Neural cell (in vitro differentiated cells): Measurements from ENCODE around the gene YPEL5. TPM values are rescaled to one million over a fixed set of nuclear protein-coding genes. Genes with fewer than 3 reads are reported as not detected.
"Not testable (repeated sequence)": the region's sequence is repeated elsewhere in the genome, so short reads cannot be mapped to it uniquely, and the experiment has no call there.

Source experiments
- H2AFZ ChIP-seq: fragments of 200-600, 300-800 bp; sonication (generic), shearing (Covaris generic); 2 replicates; pipeline ENCODE4 v1.6.0; 2014; ENCODE audit warnings: low read depth, mild to moderate bottlenecking, antibody characterized with exemption, low read length, moderate library complexity
- H3F3A ChIP-seq: fragments of 200-600 bp; shearing (Covaris generic); 2 replicates; pipeline ENCODE4 v1.6.1; 2016; ENCODE audit warnings: mild to moderate bottlenecking, moderate library complexity, mixed read lengths, antibody characterized with exemption, low read length; ENCODE audit not compliant: insufficient read depth, poor library complexity, severe bottlenecking
- H3K27ac ChIP-seq: fragments of 200-600, 300-800 bp; sonication (generic), shearing (Covaris generic); 2 replicates; pipeline ENCODE4 v1.5.1; 2014; ENCODE audit warnings: mild to moderate bottlenecking, low read length, moderate library complexity
- H3K27me3 ChIP-seq: fragments of 300-800, 200-600 bp; sonication (generic), shearing (Covaris generic); 2 replicates; pipeline ENCODE4 v1.6.0; 2014; ENCODE audit warnings: mild to moderate bottlenecking, low read depth, low read length, moderate library complexity; ENCODE audit not compliant: insufficient read depth
- H3K36me3 ChIP-seq: fragments of 300-800, 200-600 bp; sonication (generic), shearing (Covaris generic); 2 replicates; pipeline ENCODE4 v1.5.1; 2014; ENCODE audit warnings: mild to moderate bottlenecking, antibody characterized with exemption, low read length, moderate library complexity; ENCODE audit not compliant: insufficient read depth
- H3K4me2 ChIP-seq: fragments of 300-800, 200-600 bp; sonication (generic), shearing (Covaris generic); 2 replicates; pipeline ENCODE4 v1.6.0; 2014; ENCODE audit warnings: mild to moderate bottlenecking, low read length
- H3K4me3 ChIP-seq: fragments of 300-800, 200-600 bp; sonication (generic), shearing (Covaris generic); 2 replicates; pipeline ENCODE4 v1.5.1; 2014; ENCODE audit warnings: mild to moderate bottlenecking, low read length, moderate library complexity
- H3K79me2 ChIP-seq: fragments of 200-600 bp; shearing (Covaris generic); replicated peaks from 2 replicates; pipeline ENCODE4 v1.6.0; 2014; ENCODE audit warnings: mild to moderate bottlenecking, low read length, moderate library complexity; ENCODE audit not compliant: insufficient read depth
- H3K9ac ChIP-seq: fragments of 300-800, 200-600 bp; sonication (generic), shearing (Covaris generic); 2 replicates; pipeline ENCODE4 v1.6.1; 2016; ENCODE audit warnings: mild to moderate bottlenecking, low read length, mixed read lengths
- H3K9me2 ChIP-seq: fragments of 200-600 bp; shearing (Covaris generic); 2 replicates; pipeline ENCODE4 v1.6.1; 2016; ENCODE audit warnings: mild to moderate bottlenecking, low read length, mixed read lengths; ENCODE audit not compliant: insufficient read depth
- H3K9me3 ChIP-seq: fragments of 200-600, 300-800 bp; sonication (generic), shearing (Covaris generic); 2 replicates; pipeline ENCODE4 v1.6.1; 2016; ENCODE audit warnings: mild to moderate bottlenecking, mixed run types, low read length, moderate library complexity, mixed read lengths
- H4K20me1 ChIP-seq: fragments of 200-600 bp; shearing (Covaris generic); 2 replicates; pipeline ENCODE4 v1.6.1; 2016; ENCODE audit warnings: mild to moderate bottlenecking, mixed run types; ENCODE audit not compliant: insufficient read depth
- EP300 ChIP-seq: fragments of 450-650 bp; conservative IDR thresholded peaks from 2 replicates; pipeline ENCODE4 v1.6.1; 2014; ENCODE audit warnings: antibody characterized with exemption, mild to moderate bottlenecking, moderate library complexity; ENCODE audit not compliant: poor library complexity, severe bottlenecking
- EZH2 ChIP-seq: fragments of 200-600, 300-800 bp; shearing (Covaris generic), sonication (generic); IDR thresholded peaks from 2 replicates; pipeline ENCODE4 v1.6.1; 2014; ENCODE audit warnings: antibody characterized with exemption, low read length, borderline replicate concordance, mild to moderate bottlenecking; ENCODE audit not compliant: insufficient read depth, poor library complexity, severe bottlenecking
- MXI1 ChIP-seq: fragments of 450-650 bp; conservative IDR thresholded peaks from 2 replicates; pipeline ENCODE4 v1.6.1; 2014; ENCODE audit warnings: antibody characterized with exemption, mild to moderate bottlenecking; ENCODE audit not compliant: poor library complexity, severe bottlenecking
- POLR2AphosphoS5 ChIP-seq: IDR thresholded peaks from 2 replicates; pipeline ENCODE4 v1.6.1; 2012
- RAD21 ChIP-seq: fragments of 450-650 bp; conservative IDR thresholded peaks from 2 replicates; pipeline ENCODE4 v1.6.1; 2014; ENCODE audit warnings: antibody characterized with exemption, mild to moderate bottlenecking, moderate library complexity
- SMC3 ChIP-seq: fragments of 450-650 bp; conservative IDR thresholded peaks from 2 replicates; pipeline ENCODE4 v1.6.1; 2014; ENCODE audit warnings: antibody characterized with exemption, mild to moderate bottlenecking, moderate library complexity; ENCODE audit not compliant: poor library complexity
- TAF1 ChIP-seq: IDR thresholded peaks from 2 replicates; pipeline ENCODE4 v1.6.1; 2012; ENCODE audit warnings: low read depth
- polyA plus RNA-seq: library from polyadenylated mRNA; depleted of rRNA; stranded (reverse); fragments of >200 nt; gene quantifications from 2 replicates; pipeline ENCODE4 v1.2.3, GENCODE V29; 2014
- TF ChIP-seq, protein P1 (sequence below): fragments of 450-650 bp; IDR thresholded peaks from 2 replicates; pipeline ENCODE4 v1.5.1; 2014; ENCODE audit warnings: antibody characterized with exemption, mild to moderate bottlenecking, moderate library complexity; ENCODE audit not compliant: poor library complexity, severe bottlenecking
- TF ChIP-seq, protein P2 (sequence below): IDR thresholded peaks from 2 replicates; pipeline ENCODE4 v1.6.1; 2012; ENCODE audit warnings: borderline replicate concordance

The YPEL5 gene
- polyA plus RNA-seq, 1 donor from 2014 or later: 130 TPM

DNA sequence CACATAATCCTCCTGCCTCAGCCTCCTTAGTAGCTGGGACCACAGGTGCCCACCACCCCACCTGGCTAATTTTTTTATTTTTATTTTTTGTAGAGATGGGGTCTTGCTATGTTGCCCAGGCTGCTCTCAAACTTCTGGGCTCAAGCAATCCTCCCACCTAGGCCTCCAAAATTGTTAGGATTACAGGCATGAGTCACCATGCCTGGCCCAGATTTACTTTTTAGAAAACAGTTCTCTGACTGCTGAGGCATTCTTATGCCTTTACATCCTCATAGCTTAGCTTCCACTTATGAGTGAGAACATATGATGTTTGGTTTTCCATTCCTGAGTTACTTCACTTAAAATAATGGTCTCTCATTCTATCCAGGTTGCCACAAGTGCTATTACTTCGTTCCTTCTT is 47.4 kb upstream of the YPEL5 start:
- not testable (repeated sequence) for H3K4me2 ChIP-seq, H4K20me1 ChIP-seq, H3K36me3 ChIP-seq, H3K9me3 ChIP-seq, H3K4me3 ChIP-seq, H3K9me2 ChIP-seq, H3K9ac ChIP-seq, H3K79me2 ChIP-seq, H3K27me3 ChIP-seq, H3K27ac ChIP-seq, H3F3A ChIP-seq, H2AFZ ChIP-seq

DNA sequence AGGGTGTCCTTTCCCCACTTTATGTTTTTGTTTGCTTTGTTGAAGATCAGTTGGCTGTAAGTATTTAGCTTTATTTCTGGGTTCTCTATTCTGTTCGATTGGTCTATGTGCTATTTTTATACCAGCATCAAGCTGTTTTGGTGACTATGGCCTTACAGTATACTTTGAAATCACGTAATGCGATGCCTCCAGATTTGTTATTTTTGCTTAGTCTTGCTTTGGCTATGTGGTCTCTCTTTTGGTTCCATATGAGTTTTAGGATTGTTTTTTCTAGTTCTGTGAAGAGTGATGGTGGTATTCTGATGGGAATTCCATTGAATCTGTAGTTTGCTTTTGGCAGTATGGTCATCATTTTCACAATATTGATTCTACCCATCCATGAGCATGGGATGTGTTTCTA is 46.1 kb upstream of the YPEL5 start:
- not testable (repeated sequence) for H2AFZ ChIP-seq, H3K4me2 ChIP-seq, H3K36me3 ChIP-seq, H3K4me3 ChIP-seq, H3K9me3 ChIP-seq, H3K9me2 ChIP-seq, H4K20me1 ChIP-seq, H3K27ac ChIP-seq, H3K79me2 ChIP-seq, H3K9ac ChIP-seq, H3K27me3 ChIP-seq, H3F3A ChIP-seq

DNA sequence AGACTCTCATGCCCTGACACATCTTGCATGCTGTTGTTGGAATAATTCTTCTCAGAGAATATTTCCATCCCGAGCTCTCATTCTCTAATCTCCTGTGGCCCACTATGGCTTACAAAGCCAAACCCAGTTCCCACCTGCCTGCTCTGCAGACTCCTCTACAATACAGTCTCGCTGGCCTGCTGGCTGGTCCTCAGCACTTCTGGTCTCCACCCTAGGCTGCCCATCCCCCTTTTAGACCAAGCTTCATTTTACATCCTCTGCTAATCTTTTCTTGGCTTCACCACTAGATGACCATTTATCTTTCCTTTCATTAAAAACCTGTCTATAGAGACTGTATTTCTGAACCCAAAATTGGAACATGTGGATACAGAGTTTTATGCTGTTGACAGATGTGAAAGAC is 42.5 kb upstream of the YPEL5 start:
- H3K27me3 ChIP-seq: no peaks in the 10 kb centered on the region
- no peak for TF ChIP-seq EP300
- TF ChIP-seq, protein P1, sequence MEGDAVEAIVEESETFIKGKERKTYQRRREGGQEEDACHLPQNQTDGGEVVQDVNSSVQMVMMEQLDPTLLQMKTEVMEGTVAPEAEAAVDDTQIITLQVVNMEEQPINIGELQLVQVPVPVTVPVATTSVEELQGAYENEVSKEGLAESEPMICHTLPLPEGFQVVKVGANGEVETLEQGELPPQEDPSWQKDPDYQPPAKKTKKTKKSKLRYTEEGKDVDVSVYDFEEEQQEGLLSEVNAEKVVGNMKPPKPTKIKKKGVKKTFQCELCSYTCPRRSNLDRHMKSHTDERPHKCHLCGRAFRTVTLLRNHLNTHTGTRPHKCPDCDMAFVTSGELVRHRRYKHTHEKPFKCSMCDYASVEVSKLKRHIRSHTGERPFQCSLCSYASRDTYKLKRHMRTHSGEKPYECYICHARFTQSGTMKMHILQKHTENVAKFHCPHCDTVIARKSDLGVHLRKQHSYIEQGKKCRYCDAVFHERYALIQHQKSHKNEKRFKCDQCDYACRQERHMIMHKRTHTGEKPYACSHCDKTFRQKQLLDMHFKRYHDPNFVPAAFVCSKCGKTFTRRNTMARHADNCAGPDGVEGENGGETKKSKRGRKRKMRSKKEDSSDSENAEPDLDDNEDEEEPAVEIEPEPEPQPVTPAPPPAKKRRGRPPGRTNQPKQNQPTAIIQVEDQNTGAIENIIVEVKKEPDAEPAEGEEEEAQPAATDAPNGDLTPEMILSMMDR: no peak
- no peak for TF ChIP-seq POLR2AphosphoS5
- no peak for TF ChIP-seq MXI1
- TF ChIP-seq, protein P2, sequence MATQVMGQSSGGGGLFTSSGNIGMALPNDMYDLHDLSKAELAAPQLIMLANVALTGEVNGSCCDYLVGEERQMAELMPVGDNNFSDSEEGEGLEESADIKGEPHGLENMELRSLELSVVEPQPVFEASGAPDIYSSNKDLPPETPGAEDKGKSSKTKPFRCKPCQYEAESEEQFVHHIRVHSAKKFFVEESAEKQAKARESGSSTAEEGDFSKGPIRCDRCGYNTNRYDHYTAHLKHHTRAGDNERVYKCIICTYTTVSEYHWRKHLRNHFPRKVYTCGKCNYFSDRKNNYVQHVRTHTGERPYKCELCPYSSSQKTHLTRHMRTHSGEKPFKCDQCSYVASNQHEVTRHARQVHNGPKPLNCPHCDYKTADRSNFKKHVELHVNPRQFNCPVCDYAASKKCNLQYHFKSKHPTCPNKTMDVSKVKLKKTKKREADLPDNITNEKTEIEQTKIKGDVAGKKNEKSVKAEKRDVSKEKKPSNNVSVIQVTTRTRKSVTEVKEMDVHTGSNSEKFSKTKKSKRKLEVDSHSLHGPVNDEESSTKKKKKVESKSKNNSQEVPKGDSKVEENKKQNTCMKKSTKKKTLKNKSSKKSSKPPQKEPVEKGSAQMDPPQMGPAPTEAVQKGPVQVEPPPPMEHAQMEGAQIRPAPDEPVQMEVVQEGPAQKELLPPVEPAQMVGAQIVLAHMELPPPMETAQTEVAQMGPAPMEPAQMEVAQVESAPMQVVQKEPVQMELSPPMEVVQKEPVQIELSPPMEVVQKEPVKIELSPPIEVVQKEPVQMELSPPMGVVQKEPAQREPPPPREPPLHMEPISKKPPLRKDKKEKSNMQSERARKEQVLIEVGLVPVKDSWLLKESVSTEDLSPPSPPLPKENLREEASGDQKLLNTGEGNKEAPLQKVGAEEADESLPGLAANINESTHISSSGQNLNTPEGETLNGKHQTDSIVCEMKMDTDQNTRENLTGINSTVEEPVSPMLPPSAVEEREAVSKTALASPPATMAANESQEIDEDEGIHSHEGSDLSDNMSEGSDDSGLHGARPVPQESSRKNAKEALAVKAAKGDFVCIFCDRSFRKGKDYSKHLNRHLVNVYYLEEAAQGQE: no peak
- no peak for TF ChIP-seq EZH2
- TF ChIP-seq RAD21: no peak
- TF ChIP-seq TAF1: no peak
- no peak for TF ChIP-seq SMC3
- no peak overlapping the region for H3K9ac ChIP-seq
- no peaks in the 10 kb centered on the region for H3K79me2 ChIP-seq
- no peaks in the 10 kb centered on the region for H3K9me2 ChIP-seq
- H2AFZ ChIP-seq: no peak overlapping the region
- H3K9me3 ChIP-seq: no peaks in the 10 kb centered on the region
- no peak overlapping the region for H3K4me2 ChIP-seq
- H4K20me1 ChIP-seq: no peaks in the 10 kb centered on the region
- no peaks in the 10 kb centered on the region for H3K36me3 ChIP-seq
- H3F3A ChIP-seq: no peaks in the 10 kb centered on the region
- no peak overlapping the region for H3K27ac ChIP-seq
- no peak overlapping the region for H3K4me3 ChIP-seq
